Measurements from ENCODE around the gene COIL.

Gene COIL

DNA sequence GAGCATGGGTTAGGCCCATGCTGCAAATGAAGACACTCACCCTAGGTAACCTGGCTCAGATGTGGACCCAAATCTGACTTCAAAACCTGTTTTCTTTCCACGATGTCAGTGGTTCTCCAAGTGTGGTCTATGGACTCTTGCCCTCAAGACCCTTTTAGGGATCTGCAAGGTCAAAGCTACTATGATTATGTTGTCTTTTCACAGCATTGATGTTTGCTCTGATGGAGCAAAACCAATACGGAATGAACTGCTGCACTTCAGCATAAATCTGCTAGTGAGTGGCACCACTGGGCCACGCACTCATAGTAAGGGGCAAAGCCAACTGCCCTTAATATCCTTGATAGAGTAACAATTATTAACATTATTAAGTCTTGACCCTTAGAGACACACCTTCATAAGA is 25.4 kb downstream of the COIL start:
- no peak for DNase-seq (ENCODE audit: low read depth in 2 of 2)

DNA sequence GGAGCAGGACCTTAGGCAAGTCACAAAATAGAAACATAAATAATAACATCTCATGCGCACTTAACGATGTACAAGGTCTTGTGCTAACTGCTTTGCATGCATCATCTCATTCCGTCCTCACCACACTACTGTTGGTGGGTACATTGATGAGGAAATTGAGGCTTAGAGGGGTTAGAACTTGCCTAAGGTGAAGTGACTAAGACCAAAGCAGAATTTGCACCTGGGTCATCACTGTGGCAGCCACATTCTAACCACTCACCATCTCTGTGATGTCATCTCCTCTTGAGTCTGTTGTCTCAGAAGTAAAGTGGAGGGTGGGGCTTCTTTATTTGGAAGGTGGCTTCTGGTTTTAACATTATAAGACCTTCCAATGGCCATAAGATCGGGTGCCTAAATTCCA is 26.6 kb downstream of the COIL start:
- DNase-seq (ENCODE audit: low read depth in 2 of 2) = no peak

DNA sequence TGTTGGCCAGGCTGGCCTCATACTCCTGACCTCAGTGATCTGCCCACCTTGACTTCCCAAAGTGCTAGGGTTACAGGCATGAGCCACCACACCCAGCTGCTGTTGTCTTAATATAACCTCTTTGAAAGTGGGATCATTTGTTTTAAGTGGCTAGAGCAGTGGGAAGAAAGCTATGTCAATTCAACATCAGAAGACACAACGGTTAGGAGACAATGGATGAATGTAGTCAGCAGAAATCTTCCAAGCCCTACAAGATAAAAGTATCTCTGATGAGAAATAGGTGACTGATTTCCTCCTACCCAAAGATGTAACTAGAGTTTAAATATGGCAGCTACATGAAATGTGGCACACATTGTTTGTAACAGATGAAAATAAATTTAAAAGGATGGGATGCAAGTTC is 27.0 kb downstream of the COIL start:
- no peak for DNase-seq (ENCODE audit: low read depth in 2 of 2)

DNA sequence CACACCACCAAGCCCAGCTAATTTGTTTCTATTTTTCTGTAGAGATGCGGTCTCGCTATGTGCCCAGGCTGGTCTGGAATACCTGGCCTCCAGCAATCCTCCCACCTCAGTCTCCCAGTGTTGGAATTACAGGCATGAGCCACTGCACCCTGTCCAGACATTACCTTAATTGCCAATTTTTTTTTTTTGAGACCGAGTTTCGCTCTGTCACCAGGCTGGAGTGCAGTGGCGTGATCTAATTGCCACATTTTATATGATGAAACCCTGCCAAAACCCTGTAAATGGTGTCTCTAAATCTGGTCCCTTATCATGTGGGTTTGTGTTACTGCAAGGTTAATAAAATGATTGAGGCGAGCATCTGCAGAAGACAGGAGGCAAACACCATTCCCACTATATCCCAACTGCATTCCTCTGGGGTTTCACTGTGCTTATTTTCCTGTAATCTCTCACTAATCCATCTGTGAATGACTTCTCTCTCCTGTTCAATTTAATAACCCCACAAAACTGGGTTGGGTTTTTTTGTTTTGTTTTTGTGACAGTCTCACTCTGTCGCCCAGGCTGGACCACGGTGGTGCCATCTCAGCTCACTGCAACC is 27.6 kb downstream of the COIL start:
- no peak for DNase-seq (ENCODE audit: low read depth in 2 of 2)

DNA sequence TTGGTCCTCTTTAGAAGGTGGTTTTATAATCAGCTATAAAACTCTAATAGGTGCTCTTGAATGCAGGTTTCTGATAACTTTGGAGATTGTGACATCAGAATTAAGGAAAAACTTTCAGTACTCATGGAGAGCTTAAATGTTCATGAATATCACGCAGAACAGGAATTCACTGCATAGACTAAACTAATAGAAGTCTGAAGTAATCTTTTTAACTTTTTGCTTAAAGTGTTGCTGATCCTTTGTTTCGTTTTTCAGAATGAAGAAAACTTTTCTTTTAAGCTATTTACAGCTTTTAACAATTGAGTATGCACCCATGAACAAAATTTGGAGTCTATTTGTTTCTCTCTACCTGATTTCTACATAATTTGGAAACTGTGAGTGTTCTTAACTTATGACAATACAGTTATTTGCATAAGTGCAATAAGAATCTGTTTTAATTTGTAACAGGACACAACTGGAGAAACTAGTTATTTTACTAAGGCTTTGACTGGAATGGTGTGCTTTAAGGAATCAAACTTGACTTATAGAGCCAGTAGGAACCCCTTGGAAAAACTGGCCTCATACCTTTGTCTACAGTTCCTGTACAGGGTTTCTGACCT is 30.0 kb downstream of the COIL start:
- DNase-seq (ENCODE audit: low read depth in 2 of 2) = no peak

DNA sequence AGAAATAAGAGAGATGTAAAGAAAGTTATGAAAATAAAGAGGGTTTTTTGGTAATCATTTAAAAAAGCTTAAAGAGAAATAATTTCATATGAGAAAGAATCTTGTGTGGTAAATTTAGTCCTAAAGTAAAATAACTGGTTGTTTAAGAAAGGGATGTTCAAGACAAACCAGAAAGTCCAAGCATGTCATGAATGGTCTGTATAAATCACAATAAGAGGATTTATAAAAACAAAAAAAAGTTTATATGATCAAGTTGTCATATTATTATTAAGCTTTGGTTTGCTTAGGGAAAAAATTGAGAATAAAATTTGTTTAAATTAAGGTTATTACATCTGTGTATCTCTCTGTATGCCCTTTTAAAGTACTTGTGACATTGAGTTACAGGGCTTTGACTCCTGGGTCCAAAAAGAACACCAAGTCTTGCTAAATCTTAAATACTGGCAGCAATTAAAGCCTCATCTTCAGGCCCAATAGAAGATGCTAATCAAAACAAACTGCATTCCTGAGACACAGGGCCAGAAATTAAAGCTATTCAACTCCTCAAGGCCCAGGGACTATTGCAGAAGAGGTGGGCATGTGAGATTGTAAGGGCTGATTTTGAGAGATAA is 31.4 kb downstream of the COIL start:
- no peak for DNase-seq (ENCODE audit: low read depth in 2 of 2)

DNA sequence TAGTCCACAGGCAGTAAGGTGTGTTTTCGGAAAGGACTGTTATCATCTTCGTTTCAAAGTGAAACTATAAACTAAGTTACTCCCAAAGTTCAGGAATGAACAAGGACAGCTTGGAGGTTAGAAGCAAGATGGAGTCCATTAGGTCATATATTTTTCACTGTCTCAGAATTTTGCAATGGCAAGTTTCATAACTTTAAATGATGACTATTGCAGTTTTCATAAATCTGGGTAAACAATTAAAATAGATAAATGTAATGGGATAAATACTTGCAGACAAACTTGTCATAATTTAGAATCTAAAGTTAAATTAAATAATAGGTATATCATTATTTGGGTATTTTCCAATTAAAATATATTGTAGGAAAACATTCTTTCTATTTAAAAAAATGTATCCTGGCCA is 32.3 kb downstream of the COIL start:
- DNase-seq (ENCODE audit: low read depth in 2 of 2) = no peak

DNA sequence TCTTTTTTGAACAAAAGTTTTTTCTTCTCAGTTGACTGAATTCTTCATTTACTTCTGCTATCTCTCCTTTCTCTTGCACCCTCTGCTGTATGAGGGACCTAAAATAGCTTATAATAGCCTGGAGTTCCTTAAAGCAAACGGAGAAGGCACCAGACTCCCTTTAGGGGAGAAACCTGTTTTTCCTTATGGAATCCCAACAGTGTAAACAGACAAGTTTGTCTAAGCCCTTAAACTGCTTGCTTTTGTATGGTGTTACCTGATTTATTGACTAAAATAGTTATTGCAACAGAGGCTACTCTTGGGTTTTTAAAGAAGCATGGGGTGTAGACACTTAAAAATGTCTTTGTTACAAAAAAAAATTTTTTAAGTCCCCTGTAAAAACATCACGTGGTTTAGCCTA is 34.1 kb downstream of the COIL start:
- DNase-seq (ENCODE audit: low read depth in 2 of 2) = no peak

DNA sequence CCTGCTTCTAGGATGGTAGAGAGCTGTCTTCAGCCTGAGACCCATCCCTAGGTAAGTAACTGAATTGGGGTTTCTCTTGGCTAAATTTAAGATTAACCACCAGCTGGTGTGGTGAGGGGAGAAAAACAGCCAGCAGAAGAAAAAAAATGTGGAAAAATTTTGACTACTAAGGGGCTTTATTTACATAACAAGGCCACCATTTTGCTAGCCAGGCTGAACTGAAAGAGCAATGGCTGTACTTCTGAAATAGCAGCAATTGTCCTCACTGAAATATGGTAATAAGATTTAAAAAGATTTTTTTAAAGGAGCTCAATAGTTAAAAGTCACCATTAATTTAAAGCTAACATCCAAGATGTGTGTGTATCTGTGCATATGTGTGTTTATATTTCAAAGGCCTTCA is 34.6 kb downstream of the COIL start:
- no peak for DNase-seq (ENCODE audit: low read depth in 2 of 2)

DNA sequence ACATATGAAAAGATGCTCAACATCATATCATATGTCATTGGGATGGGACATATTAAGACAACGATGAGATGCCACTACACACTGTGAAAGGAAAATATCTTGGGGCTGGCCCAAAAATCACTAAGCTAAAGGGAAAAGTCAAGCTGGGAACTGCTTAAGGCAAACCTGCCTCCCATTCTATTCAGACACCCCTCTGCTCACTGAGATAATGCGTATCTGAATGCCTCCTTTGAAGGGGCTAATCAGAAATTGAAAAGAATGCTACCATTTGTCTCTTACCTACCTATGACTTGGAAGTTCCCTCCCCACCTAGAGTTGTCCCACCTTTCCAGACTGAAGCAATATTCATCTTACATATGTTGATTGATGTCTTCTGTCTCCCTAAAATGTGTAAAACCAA is 35.8 kb downstream of the COIL start:
- no peak for DNase-seq (ENCODE audit: low read depth in 2 of 2)

DNA sequence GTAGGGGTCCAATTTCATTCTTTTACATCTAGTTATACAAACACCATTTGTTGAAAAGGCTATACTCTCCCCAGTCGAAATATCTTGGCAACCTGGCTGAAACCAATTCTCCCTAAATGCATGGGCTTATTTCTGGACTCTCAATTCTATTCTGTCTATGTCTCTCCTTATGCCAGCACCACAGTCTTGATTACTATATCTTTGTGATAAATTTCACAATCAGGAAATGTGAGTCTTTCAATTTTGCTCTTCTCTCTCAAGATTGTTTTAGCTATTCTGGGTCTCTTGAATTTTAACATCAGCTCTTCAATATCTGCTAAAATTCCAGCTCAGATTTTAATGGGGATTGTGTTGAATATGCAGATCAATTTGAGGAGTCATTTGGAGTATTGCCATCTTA is 41.1 kb downstream of the COIL start:
- DNase-seq (ENCODE audit: low read depth in 2 of 2) = no peak

DNA sequence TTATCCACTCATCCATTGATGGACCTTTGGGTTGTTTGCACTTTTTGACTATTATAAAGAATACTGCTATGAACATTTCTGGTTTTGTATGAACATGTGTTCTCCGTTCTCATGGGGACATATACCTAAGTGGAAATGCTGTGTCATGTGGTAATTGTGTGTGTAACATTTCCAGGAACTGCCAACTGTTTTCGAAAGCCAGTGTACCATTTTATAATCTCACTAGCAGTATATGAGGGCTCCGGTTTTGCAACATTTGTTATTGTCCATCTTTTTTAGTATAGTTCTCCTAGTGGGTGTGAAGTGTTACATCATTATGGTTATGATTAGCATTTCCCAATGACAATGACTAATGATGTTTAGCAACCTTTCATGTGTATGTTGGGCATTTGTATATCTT is 41.9 kb downstream of the COIL start:
- no peak for DNase-seq (ENCODE audit: low read depth in 2 of 2)

DNA sequence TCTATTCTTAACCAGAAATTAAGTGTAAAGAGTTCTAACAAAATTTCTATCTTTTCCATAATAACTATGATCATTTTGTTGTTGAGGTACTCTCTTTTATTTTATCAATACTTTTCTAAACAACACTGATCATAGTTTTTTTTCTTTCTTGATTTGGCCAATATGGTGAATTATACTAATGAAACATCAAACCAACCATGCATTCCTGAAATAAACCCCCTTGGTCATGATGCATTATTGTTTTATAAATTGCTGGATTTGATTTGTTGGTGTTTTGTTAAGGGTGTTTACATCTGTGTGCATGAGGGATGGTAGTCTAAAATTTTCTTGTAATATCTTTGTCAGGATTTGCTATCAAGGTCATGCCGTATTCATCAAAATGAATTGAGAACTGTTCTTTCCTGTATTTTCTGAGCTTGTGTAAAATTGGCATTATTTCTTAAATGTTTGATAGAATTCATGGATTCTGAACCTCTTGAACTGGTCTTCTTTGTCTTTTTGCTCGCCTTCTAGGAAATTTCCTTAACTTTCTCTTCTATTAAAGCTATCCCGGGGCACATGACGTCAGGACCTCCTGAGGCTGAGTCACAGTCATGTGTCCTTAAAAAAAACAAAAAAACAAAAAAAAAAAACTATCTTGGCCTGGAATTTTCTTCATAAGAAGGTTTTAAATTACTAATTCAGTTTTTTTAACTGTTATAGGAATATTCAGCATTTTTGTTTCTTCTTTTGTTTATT is 43.1 kb downstream of the COIL start:
- no peak for DNase-seq (ENCODE audit: low read depth in 2 of 2)

DNA sequence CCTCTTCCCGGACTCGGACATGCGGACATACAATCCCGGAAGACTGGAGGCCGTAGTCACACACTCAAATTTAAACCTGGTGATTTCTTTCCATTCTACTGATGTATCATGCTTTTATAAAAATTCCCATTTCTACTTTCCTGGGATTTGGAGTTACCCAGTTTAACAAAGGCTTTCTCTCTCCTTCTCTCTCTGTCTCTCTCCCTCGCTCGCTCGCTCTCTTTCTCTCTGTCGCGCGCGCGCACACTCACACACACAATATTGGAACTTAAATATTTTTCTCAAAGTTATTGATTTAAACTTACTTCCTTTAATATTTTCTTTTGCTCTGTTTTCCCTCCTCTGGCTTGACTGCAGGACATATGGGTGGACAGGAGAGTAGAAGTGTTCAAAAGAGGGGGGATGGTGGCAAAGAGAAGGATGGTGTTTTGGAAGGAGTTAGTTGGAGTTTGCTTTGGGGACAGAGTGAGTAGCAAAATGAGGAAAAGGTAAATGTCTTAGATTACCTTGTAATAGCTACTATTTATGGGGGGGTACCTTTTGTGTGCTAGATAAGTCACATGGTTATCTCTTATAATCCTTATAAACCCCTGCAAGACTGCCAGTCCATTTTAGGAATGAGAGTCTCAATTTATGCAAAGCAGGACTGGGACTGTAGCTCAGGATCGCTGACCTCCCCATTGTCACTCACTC is 46.1 kb downstream of the COIL start:
- no peak for DNase-seq (ENCODE audit: low read depth in 2 of 2)

DNA sequence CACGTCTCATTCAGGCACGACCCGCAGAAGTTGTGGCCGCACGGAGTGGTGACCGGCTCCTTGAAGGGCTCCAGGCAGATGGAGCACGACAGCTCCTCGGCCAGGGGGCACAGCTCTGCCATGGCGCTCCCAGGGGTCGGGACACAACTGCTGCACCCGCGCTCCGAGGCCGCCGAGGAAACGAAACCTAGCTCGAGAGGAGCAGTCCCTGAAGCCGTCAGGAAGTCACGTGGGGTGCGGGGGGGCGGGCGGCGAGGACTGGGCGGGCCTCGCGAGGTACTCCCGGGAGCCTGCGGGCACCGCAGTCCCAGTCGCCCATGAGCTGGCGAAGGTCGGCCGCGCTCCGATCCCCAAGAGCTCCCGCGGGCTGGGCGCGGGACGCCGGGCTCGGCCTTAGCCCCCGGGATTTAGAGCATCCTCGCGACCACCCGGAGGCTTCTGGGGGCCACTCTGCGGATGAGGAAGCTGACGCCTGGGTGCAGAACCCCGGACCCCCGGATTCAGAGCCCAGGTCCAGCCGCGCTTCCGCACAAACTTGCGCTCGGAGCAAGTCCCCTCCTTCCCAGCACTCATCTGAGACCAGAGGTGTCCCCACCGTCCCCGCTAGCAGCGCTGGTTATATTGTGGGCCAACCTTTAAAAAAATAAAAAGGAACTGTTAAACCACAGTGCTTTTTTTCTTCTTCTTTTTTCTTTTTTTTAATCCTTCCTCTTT is 46.8 kb downstream of the COIL start, which contains the start of gene TRIM25:
TSS of gene TRIM25 (minus strand) at position 183 of the 714 bp plus-strand sequence. CDS start at position 122, 61 bp downstream.
- DNase-seq (ENCODE audit: low read depth in 2 of 2) = peak; percentile 79 to 80

DNA sequence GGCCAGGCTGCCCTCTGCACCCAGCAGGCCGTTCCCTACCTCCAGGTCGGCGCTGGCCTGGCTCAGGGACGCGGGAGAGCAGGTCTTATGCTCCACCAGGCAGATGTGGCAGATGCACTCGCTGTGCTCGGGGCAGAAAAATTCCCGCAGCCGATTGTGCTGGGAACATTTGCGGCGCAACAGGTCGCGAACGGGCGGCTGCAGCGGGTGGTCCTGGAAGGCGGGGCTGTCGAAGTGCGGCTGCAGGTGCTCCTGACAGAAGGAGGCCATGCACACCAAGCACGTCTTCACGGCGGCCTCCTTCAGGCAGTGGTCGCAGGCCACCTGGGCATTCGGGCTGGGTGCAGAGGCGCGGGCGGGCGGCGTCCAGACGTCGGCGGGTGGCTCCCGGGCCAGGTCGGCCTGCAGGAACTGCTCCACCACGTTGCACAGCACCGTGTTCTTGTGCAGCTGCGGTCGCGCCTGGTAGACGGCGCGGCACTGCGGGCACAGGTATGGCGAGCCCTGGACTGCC is 47.4 kb downstream of the COIL start:
- no peak for DNase-seq (ENCODE audit: low read depth in 2 of 2)

DNA sequence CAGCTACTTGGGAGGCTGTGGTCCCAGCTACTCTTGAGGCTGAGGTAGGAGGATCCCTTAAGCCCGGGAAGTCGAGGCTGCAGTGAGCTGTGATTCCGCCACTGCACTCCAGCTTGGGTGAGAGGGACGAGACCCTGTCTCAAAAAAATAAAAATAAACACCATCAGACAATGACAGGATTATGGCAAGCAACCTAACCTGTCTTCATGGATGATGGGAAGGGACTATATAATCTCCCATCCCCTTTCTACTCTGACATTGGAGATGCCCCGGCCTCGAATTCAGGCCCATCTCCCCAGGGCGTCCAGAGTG is 47.9 kb downstream of the COIL start:
- no peak for DNase-seq (ENCODE audit: low read depth in 2 of 2)

DNA sequence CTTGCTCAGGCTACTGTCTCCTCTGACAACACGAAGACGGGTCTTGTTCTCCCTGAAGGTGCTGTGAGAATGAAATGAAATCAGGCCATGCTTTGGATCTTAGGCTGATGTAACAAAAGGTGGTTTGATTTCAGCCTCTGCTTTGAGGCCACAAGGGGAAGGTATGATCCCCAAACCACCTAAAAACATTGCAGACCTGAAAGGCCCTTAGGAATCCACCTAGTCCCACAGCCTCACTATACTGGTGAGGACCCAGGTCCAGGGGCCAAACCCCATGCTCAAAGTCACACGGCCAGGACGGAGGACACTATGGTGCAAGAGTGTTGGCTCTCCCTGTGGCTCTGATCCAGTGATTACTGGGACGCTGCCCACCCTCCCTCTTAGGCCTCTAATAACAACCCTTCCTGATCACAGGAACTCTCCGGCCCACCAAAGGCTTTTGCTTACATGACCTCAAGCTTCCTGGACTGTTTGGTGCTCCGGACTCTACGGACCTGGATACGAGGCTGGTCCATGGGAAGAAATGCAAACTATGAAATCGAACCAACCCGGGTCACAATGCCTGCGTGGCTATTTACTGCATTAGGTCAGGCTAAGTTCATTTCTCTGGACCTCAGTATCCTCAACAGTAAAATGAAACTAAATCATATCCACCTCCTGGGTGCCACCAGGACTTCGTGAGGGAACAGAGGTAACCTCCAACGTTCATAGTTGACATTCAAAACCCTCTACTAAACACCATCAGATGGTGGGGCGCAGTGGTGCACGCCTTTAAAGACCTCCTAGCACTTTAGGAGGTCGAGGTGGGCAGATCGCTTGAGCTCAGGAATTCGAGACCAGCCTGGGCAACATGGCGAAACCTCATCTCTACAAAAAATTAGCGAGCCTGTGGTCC is 48.5 kb downstream of the COIL start:
- DNase-seq (ENCODE audit: low read depth in 2 of 2) = no peak

DNA sequence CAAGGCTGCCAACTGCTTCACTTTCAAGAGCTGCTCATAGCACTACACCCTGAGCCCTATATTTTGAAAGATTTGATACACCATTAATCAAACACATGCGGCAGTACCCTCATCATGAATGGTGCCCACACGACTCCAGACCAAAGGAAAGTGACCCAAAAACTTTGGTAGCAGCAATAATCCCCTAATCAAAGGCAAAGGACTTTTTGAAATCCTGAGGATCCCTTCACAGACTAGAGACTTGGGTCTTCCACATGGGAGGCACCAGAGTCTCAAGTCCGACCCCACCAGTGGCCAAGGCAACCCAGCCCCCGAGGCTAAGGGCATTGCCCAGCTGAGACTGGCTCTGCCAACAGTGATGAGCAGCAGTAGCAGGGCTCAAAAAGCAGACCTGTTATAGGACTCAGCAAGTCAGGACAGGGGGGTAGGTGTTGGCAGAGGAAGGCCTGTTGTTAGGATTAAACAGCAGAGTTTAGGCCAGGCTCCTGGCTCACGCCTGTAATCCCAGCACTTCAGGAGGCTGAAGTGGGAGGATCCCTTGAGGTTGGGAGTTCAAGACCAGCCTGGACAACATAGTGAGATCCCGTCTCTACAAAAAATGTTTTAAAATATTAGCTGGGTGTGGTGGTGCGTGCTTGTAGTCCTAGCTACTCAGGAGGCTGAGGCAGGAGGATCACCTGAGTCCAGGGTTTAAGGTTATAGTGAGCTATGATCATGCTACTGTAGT is 50.2 kb downstream of the COIL start:
- no peak for DNase-seq (ENCODE audit: low read depth in 2 of 2)
